Measurements from ENCODE around the gene XPNPEP2.

The XPNPEP2 gene

GRCh38 chrX:129714581-129714980, 24.2 kb upstream of the XPNPEP2 start:
- Mint-ChIP-seq H3K4me1 (no peaks in the 10 kb centered on the region), H3K27me3 (ENCODE audit: low read depth, poor library complexity) (peaks cover 9% of the 10 kb centered on the region), H3K27ac (no peak overlapping the region), H3K9me3 (peaks cover 9% of the 10 kb centered on the region), H3K4me3 (no peak overlapping the region), H3K36me3 (ENCODE audit: low read depth) (no peaks in the 10 kb centered on the region)
- DNase-seq = no peak
- TF ChIP-seq CTCF (IDR thresholded peaks at IDR 0.05) = no peak

GRCh38 chrX:129716507-129716906, 22.3 kb upstream of the XPNPEP2 start:
- Mint-ChIP-seq H3K36me3 (ENCODE audit: low read depth) (no peaks in the 10 kb centered on the region), H3K4me3 (no peak overlapping the region), H3K4me1 (no peaks in the 10 kb centered on the region), H3K27ac (no peak overlapping the region), H3K27me3 (ENCODE audit: low read depth, poor library complexity) (peaks cover 19% of the 10 kb centered on the region), H3K9me3 (peaks cover 8% of the 10 kb centered on the region)
- no peak for TF ChIP-seq CTCF (IDR thresholded peaks at IDR 0.05)
- DNase-seq = no peak

DNA sequence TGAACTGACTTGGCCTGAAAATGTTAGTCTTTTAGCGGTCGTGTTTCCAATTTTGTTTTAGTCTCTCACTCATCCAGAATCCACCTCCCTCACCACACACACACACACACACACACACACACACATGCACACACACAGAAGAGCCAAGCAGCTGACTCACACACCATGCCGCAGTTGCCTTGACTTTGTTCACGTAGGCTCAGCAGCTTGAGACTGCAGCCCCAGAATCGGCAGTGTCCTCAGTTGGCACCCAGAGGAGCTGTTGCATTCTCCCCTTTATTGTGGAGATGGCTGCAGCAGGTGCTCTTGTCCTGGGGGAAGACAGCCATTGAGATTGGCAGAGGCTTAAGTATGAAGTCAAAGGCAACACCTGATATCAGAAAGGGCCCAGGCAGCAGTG, 20.9 kb upstream of the XPNPEP2 start:
- Mint-ChIP-seq H3K27me3 (ENCODE audit: low read depth, poor library complexity) (peaks cover 21% of the 10 kb centered on the region), H3K4me3 (no peak overlapping the region), H3K36me3 (ENCODE audit: low read depth) (no peaks in the 10 kb centered on the region), H3K4me1 (no peaks in the 10 kb centered on the region), H3K27ac (no peak overlapping the region), H3K9me3 (peaks cover 11% of the 10 kb centered on the region)
- DNase-seq = no peak
- no peak for TF ChIP-seq CTCF (IDR thresholded peaks at IDR 0.05)

DNA sequence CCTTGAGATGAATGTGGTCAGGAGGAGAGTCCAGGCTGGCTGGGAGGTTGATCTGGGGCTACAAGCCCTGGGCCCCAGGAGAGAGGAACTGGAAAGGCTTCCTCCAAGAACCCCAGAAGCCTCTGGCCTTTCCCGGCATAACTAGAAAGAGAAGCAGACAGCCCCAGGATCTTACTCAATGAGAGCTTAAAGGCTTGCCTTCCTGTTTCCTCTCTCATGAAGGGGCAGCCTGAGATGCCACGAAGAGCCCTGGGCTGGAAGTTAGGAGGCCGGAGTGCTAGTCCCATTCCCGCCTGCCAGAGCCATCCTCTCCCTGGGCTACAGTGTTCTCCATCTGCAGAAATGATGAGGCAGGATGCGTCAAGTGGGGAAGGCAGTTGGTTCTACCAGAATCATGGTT, 20.1 kb upstream of the XPNPEP2 start:
- no peak for TF ChIP-seq CTCF (IDR thresholded peaks at IDR 0.05)
- H3K27me3 Mint-ChIP-seq (ENCODE audit: low read depth, poor library complexity) = peaks cover 21% of the 10 kb centered on the region
- DNase-seq = no peak
- no peak overlapping the region for H3K27ac Mint-ChIP-seq
- H3K4me3 Mint-ChIP-seq = no peak overlapping the region
- H3K4me1 Mint-ChIP-seq = no peaks in the 10 kb centered on the region
- no peaks in the 10 kb centered on the region for H3K36me3 Mint-ChIP-seq (ENCODE audit: low read depth)
- peaks cover 11% of the 10 kb centered on the region for H3K9me3 Mint-ChIP-seq

- Mint-ChIP-seq H3K4me3 (no peak overlapping the region), H3K9me3 (peaks cover 11% of the 10 kb centered on the region), H3K4me1 (no peaks in the 10 kb centered on the region), H3K27ac (no peak overlapping the region), H3K27me3 (ENCODE audit: low read depth, poor library complexity) (peaks cover 21% of the 10 kb centered on the region), H3K36me3 (ENCODE audit: low read depth) (no peaks in the 10 kb centered on the region)
- DNase-seq = no peak
- TF ChIP-seq CTCF (IDR thresholded peaks at IDR 0.05) = no peak
These were observed 19.5 kb upstream of the XPNPEP2 start for GRCh38 chrX:129719268-129719667.

DNA sequence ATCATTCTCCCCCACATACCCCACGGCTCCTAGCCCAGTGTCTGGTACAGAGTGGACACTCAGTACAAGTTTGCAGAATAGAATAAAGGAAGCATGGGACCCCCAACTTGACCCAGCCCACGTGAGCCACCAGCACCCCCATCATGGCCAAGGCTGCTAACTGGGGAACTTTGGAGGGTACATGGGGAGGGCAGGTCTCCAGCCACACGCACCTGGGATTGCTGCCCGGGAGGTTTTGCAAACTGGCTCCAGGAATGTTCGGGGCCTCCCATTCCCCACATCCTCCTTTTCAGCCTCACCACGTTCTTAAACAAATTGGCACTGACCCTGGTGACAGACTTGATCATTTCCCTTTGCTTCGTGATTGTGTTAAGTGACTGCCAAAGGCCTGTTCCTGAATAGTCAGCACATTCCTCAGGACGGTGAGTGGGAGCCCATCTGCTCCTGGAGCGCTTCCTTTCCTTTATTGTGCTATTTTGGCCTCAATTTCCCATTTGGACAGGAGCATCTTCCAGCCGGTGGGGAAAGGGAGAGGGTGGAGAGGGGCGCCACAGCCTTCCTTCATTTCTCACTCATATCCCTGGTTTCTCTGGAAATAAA, 18.7 kb upstream of the XPNPEP2 start:
- TF ChIP-seq CTCF (IDR thresholded peaks at IDR 0.05) = no peak

More for the DNA sequence above, 18.7 kb upstream of the XPNPEP2 start:
- Mint-ChIP-seq H3K36me3 (ENCODE audit: low read depth) (no peaks in the 10 kb centered on the region), H3K27ac (no peak overlapping the region), H3K4me3 (no peak overlapping the region), H3K4me1 (no peaks in the 10 kb centered on the region), H3K9me3 (peaks cover 11% of the 10 kb centered on the region), H3K27me3 (ENCODE audit: low read depth, poor library complexity) (peaks cover 24% of the 10 kb centered on the region)
- no peak for DNase-seq

Data from nephron progenitor cell (in vitro differentiated cells).